ENCODE measurements around the gene UNC13D.
"Not testable (repeated sequence)": the region's sequence is repeated elsewhere in the genome, so short reads cannot be mapped to it uniquely, and the experiment has no call there.

Gene UNC13D

GRCh38 chr17:75864887-75865286 is 20.7 kb upstream of the UNC13D start:
- ChIA-PET POLR2A (interaction anchor here (0.7 to 1.3 kb wide), 5 partner anchors 10 to 88 kb away, joined by 3 to 9 read pairs (median 6); partner anchors contain the start of genes TRIM47, TRIM65 and WBP2), CTCF (interaction anchor here (0.7 to 1.5 kb wide), 5 partner anchors 9 to 115 kb away, joined by 3 to 8 read pairs (median 3); partner anchors contain the start of gene TRIM47)
- not testable (repeated sequence) for H3K27ac ChIP-seq (ENCODE audit: extremely low read depth, low read depth, low read length); H3K4me1 ChIP-seq (ENCODE audit: control insufficient read depth, insufficient read depth, low read length); H3K9me3 ChIP-seq (ENCODE audit: control insufficient read depth, insufficient read depth, low read depth, low read length); H3K36me3 ChIP-seq (ENCODE audit: control insufficient read depth in 2 of 2, insufficient read depth in 1 of 2, low read length in 2 of 2); H3K4me3 ChIP-seq (ENCODE audit: low read depth, low read length)
- TF ChIP-seq ZNF558 (tag by site-specific recombination; IDR thresholded peaks at IDR 0.05) (0 out of 2 replicates have a peak, but pooled peaks have one; percentile 11), ZNF335 (tag by site-specific recombination; conservative IDR thresholded peaks at IDR 0.05) (peak; percentile 55), ZNF394 (tag by site-specific recombination; IDR thresholded peaks at IDR 0.05; ENCODE audit: borderline replicate concordance) (peak; percentile 19; the same call in 1 of the 2 replicates), ZNF362 (tag by site-specific recombination; IDR thresholded peaks at IDR 0.05) (peak; percentile 35; the same call in 1 of the 2 replicates), ZBTB8A (tag by site-specific recombination; IDR thresholded peaks at IDR 0.05) (0 out of 2 replicates have a peak, but pooled peaks have one; percentile 0), ZNF366 (tag by site-specific recombination; conservative IDR thresholded peaks at IDR 0.05) (0 out of 2 replicates have a peak, but pooled peaks have one; percentile 34), ZBTB17 (tag by site-specific recombination; IDR thresholded peaks at IDR 0.05) (peak; percentile 37; the same call in 1 of the 2 replicates)

GRCh38 chr17:75864448-75864871 is 20.3 kb upstream of the UNC13D start:
- H3K27ac ChIP-seq (ENCODE audit: extremely low read depth, low read depth, low read length) = no peak overlapping the region
- ChIA-PET CTCF (interaction anchor here (0.7 to 1.5 kb wide), 5 partner anchors 9 to 115 kb away, joined by 3 to 8 read pairs (median 3); partner anchors contain the start of gene TRIM47), POLR2A (interaction anchor here (0.8 to 1.3 kb wide), 4 partner anchors 9 to 85 kb away, joined by 4 to 9 read pairs (median 6); partner anchors contain the start of genes TRIM47, TRIM65 and WBP2)
- 0 out of 2 replicates have a peak, but pooled peaks cover 4% of the 10 kb centered on the region for H3K4me1 ChIP-seq (ENCODE audit: control insufficient read depth, insufficient read depth, low read length)
- H3K4me3 ChIP-seq (ENCODE audit: low read depth, low read length) = no peak overlapping the region
- no peaks in the 10 kb centered on the region for H3K36me3 ChIP-seq (ENCODE audit: control insufficient read depth in 2 of 2, insufficient read depth in 1 of 2, low read length in 2 of 2)
- no peaks in the 10 kb centered on the region for H3K9me3 ChIP-seq (ENCODE audit: control insufficient read depth, insufficient read depth, low read depth, low read length)
- peak; percentile 48 for TF ChIP-seq SP7 (tag by site-specific recombination; IDR thresholded peaks at IDR 0.05)
- TF ChIP-seq ZBTB48 (tag by site-specific recombination; IDR thresholded peaks at IDR 0.05) = 0 out of 2 replicates have a peak, but pooled peaks have one; percentile 26
- no peak for TF ChIP-seq KLF9 (tag by site-specific recombination; IDR thresholded peaks at IDR 0.05; ENCODE audit: low read depth)
- TF ChIP-seq SP2 (tag by site-specific recombination; IDR thresholded peaks at IDR 0.05) = peak; percentile 67
- TF ChIP-seq IKZF3 (tag by site-specific recombination; IDR thresholded peaks at IDR 0.05) = 0 out of 2 replicates have a peak, but pooled peaks have one; percentile 16
- TF ChIP-seq ZIC2 (tag by site-specific recombination; IDR thresholded peaks at IDR 0.05) = peak; percentile 96
- TF ChIP-seq ZNF660 (tag by site-specific recombination; IDR thresholded peaks at IDR 0.05) = no peak
- no peak for TF ChIP-seq ZNF777 (tag by site-specific recombination; IDR thresholded peaks at IDR 0.05; ENCODE audit: borderline replicate concordance)
- peak; percentile 27; the same call in 1 of the 2 replicates for TF ChIP-seq ZBTB44 (tag by site-specific recombination; IDR thresholded peaks at IDR 0.05)
- no peak for TF ChIP-seq MZF1 (tag by site-specific recombination; IDR thresholded peaks at IDR 0.05; ENCODE audit: borderline replicate concordance)
- TF ChIP-seq ZNF600 (tag by site-specific recombination; IDR thresholded peaks at IDR 0.05) = peak; percentile 50; the same call in 1 of the 2 replicates
- TF ChIP-seq ZNF510 (tag by site-specific recombination; IDR thresholded peaks at IDR 0.05; ENCODE audit: insufficient replicate concordance) = no peak
- no peak for TF ChIP-seq ZNF549 (tag by site-specific recombination; IDR thresholded peaks at IDR 0.05)
- peak; percentile 78; the same call in 1 of the 2 replicates for TF ChIP-seq ZFP69B (tag by site-specific recombination; IDR thresholded peaks at IDR 0.05)
- peak; percentile 68 for TF ChIP-seq ZNF341 (tag by site-specific recombination; IDR thresholded peaks at IDR 0.05; ENCODE audit: low read depth)
- peak; percentile 93 for TF ChIP-seq ZNF10 (tag by site-specific recombination; IDR thresholded peaks at IDR 0.05)
- TF ChIP-seq ZNF2 (tag by site-specific recombination; IDR thresholded peaks at IDR 0.05) = no peak
- TF ChIP-seq PRDM10 (tag by site-specific recombination; IDR thresholded peaks at IDR 0.05) = no peak
- TF ChIP-seq KLF8 (tag by site-specific recombination; IDR thresholded peaks at IDR 0.05) = 0 out of 2 replicates have a peak, but pooled peaks have one; percentile 27
- TF ChIP-seq ZNF311 (tag by site-specific recombination; IDR thresholded peaks at IDR 0.05; ENCODE audit: borderline replicate concordance) = no peak
- peak; percentile 61; the same call in 1 of the 2 replicates for TF ChIP-seq ZNF423 (tag by site-specific recombination; IDR thresholded peaks at IDR 0.05)
- TF ChIP-seq OSR2 (tag by site-specific recombination; IDR thresholded peaks at IDR 0.05) = 0 out of 2 replicates have a peak, but pooled peaks have one; percentile 16
- peak; percentile 54; the same call in 1 of the 2 replicates for TF ChIP-seq KLF1 (tag by site-specific recombination; IDR thresholded peaks at IDR 0.05)

Data from HEK293 (cell line).